A549 treated with Mapracorat at 1 μM for 4 hours (cell line): ENCODE data around the gene MRPS17. TPM values are rescaled to one million over a fixed set of nuclear protein-coding genes. Genes with fewer than 3 reads are reported as not detected.

ENCODE experiments used
- total RNA-seq: library from RNA; stranded (reverse); fragments of 200-300 nt; extraction: Qiagen RNA extraction; gene quantifications from 5 replicates; pipeline ENCODE4 v1.2.3, GENCODE V29; 2022

MRPS17 gene
- total RNA-seq = 25.4 to 30.7 TPM (median 28.8 TPM) in 5 replicates

GRCh38 chr7:55951637-55952351, at the start of gene MRPS17:
Gene MRPS17 (plus strand): TSS chr7:55951877. CDS start chr7:55953196, 1,319 bp downstream.

GRCh38 chr7:55964261-55965099, 12.8 kb downstream of the MRPS17 start, which contains the start of gene NIPSNAP2:
Gene NIPSNAP2 (plus strand): TSS chr7:55964585. CDS start chr7:55964610, 25 bp downstream.

Other genes starting within 250 kb of the MRPS17 start
- gene SEPTIN14, start 89.1 kb upstream of the MRPS17 start, total RNA-seq = not detected in 5 replicates
- gene ZNF713, start 64.4 kb upstream of the MRPS17 start, total RNA-seq = 0.49 to 1.2 TPM (median 0.56 TPM) in 5 replicates
- gene NIPSNAP2, start 12.7 kb downstream of the MRPS17 start, total RNA-seq = 41.4 to 58.0 TPM (median 49.2 TPM) in 5 replicates
- 21.3 to 25.7 TPM (median 21.9 TPM) in 5 replicates for gene PSPH, start 99.6 kb downstream of the MRPS17 start, total RNA-seq
- gene CCT6A, start 99.9 kb downstream of the MRPS17 start, total RNA-seq = 251 to 287 TPM (median 264 TPM) in 5 replicates
- 106 to 116 TPM (median 114 TPM) in 5 replicates for gene SUMF2, start 112.4 kb downstream of the MRPS17 start, total RNA-seq
- 0.19 to 0.58 TPM (median 0.26 TPM) in 5 replicates for gene PHKG1, start 141.1 kb downstream of the MRPS17 start, total RNA-seq
- 584 to 726 TPM (median 696 TPM) in 5 replicates for gene CHCHD2, start 154.6 kb downstream of the MRPS17 start, total RNA-seq
- not detected in 5 replicates for gene NUPR2, start 164.5 kb downstream of the MRPS17 start, total RNA-seq